NB4 (cell line): Measurements from ENCODE around the gene ZNF518B.

Source experiments
- MYC ChIP-seq: IDR thresholded peaks from 2 replicates; pipeline ENCODE4 v1.6.1; 2011; ENCODE audit warnings: low read depth, low read length
- POLR2A ChIP-seq: IDR thresholded peaks from 2 replicates; pipeline ENCODE4 v1.6.1; 2011; ENCODE audit warnings: mild to moderate bottlenecking; ENCODE audit not compliant: insufficient read length; ENCODE audit errors: extremely low read depth
- TF ChIP-seq, protein P1 (sequence below): IDR thresholded peaks from 2 replicates; pipeline ENCODE4 v1.6.1; 2011; ENCODE audit warnings: low read depth, low read length
- TF ChIP-seq, protein P2 (sequence below): IDR thresholded peaks from one replicate; pipeline ENCODE4 v1.5.1; 2012; ENCODE audit warnings: low read depth, low read length

DNA sequence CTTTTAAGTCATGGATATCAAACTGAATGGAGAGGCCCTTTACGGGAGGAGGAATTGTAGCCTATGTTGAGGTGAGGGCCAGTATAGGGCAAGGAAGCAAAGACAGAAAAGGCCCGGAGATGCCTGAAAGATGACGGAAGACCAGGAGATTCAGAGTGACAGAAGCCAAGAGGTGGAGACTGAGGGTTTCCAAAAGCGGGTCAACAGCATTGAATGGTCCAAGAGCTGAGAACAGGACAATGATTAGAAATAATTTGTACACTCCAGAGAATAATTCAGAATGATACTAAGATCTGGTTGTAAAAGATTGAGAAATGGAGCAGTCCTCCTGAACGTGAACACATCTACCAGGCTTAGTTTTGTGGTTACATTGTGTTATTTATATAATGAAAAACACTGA, 45.5 kb upstream of the ZNF518B start:
- TF ChIP-seq, protein P1, sequence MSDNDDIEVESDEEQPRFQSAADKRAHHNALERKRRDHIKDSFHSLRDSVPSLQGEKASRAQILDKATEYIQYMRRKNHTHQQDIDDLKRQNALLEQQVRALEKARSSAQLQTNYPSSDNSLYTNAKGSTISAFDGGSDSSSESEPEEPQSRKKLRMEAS: no peak
- no peak for TF ChIP-seq POLR2A
- TF ChIP-seq, protein P2, sequence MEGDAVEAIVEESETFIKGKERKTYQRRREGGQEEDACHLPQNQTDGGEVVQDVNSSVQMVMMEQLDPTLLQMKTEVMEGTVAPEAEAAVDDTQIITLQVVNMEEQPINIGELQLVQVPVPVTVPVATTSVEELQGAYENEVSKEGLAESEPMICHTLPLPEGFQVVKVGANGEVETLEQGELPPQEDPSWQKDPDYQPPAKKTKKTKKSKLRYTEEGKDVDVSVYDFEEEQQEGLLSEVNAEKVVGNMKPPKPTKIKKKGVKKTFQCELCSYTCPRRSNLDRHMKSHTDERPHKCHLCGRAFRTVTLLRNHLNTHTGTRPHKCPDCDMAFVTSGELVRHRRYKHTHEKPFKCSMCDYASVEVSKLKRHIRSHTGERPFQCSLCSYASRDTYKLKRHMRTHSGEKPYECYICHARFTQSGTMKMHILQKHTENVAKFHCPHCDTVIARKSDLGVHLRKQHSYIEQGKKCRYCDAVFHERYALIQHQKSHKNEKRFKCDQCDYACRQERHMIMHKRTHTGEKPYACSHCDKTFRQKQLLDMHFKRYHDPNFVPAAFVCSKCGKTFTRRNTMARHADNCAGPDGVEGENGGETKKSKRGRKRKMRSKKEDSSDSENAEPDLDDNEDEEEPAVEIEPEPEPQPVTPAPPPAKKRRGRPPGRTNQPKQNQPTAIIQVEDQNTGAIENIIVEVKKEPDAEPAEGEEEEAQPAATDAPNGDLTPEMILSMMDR: no peak
- no peak for TF ChIP-seq MYC
